B cell (primary cell): Measurements from ENCODE around the gene OR5B21.

ENCODE experiments used
- EZH2 ChIP-seq: IDR thresholded peaks from 2 replicates; pipeline ENCODE4 v1.6.1; 2012; ENCODE audit warnings: borderline replicate concordance, low read depth, mild to moderate bottlenecking, moderate library complexity, low read length; ENCODE audit not compliant: insufficient read depth, poor library complexity, severe bottlenecking
- TF ChIP-seq, protein P1 (sequence below): fragments of 200-600 bp; IDR thresholded peaks from one replicate; pipeline ENCODE4 v1.8.0; 2022; ENCODE audit warnings: antibody characterized with exemption, mild to moderate bottlenecking

- TF ChIP-seq, protein P1, sequence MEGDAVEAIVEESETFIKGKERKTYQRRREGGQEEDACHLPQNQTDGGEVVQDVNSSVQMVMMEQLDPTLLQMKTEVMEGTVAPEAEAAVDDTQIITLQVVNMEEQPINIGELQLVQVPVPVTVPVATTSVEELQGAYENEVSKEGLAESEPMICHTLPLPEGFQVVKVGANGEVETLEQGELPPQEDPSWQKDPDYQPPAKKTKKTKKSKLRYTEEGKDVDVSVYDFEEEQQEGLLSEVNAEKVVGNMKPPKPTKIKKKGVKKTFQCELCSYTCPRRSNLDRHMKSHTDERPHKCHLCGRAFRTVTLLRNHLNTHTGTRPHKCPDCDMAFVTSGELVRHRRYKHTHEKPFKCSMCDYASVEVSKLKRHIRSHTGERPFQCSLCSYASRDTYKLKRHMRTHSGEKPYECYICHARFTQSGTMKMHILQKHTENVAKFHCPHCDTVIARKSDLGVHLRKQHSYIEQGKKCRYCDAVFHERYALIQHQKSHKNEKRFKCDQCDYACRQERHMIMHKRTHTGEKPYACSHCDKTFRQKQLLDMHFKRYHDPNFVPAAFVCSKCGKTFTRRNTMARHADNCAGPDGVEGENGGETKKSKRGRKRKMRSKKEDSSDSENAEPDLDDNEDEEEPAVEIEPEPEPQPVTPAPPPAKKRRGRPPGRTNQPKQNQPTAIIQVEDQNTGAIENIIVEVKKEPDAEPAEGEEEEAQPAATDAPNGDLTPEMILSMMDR: no peak
- TF ChIP-seq EZH2: no peak
Measured at GRCh38 chr11:58497951-58498350, 10.0 kb downstream of the OR5B21 start.
